ENCODE results near the gene SMU1. TPM values are rescaled to one million over a fixed set of nuclear protein-coding genes. Genes with fewer than 3 reads are reported as not detected.

The SMU1 gene
- total RNA-seq, 1 donor from 2014 or later, result 20.5 TPM

DNA sequence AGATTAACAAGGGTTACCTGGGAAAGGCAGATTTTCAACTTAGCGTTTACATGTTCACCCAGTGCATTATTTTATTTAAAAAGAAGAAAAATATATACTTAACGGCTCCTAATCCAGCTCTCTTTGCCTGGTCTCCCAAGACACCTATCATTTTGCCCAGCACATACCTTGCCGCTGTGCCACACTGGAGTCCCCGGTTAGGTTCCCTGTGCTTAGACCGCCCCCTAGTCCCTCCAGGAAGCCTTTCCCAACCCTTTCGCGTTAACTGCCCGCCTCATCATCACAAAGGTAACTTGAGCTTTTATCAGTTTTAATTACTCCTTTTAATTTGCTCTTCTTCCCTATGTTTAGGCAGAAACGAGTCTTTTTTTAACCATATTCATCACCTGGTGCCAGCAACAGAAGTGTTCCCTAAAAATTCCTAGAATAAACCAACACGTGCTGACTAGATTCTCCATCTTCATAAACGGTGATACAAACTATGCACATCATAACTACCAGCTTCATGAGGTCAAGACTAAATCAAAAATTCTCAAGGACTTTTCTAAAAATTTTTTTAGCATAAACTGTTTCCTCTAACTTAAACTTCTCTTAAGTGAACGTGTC lies 31.7 kb downstream of the SMU1 start:
- ATAC-seq (peak; percentile 65 to 69), DNase-seq (no peak)
- H3K4me1 ChIP-seq, result peaks cover 12% of the 10 kb centered on the region
- peaks cover 59% of the 10 kb centered on the region for H3K36me3 ChIP-seq
- TF ChIP-seq CTCF (IDR thresholded peaks at IDR 0.05), result peak; percentile 16
- H3K27ac ChIP-seq, result peak overlapping the region; percentile 90
- H3K9me3 ChIP-seq, result no peaks in the 10 kb centered on the region
- intact Hi-C loops (cut with DNase I), result no loop called here
- no peaks in the 10 kb centered on the region for H3K27me3 ChIP-seq (ENCODE audit: low read depth)
- peak overlapping the region; percentile 64 for H3K4me3 ChIP-seq

DNA sequence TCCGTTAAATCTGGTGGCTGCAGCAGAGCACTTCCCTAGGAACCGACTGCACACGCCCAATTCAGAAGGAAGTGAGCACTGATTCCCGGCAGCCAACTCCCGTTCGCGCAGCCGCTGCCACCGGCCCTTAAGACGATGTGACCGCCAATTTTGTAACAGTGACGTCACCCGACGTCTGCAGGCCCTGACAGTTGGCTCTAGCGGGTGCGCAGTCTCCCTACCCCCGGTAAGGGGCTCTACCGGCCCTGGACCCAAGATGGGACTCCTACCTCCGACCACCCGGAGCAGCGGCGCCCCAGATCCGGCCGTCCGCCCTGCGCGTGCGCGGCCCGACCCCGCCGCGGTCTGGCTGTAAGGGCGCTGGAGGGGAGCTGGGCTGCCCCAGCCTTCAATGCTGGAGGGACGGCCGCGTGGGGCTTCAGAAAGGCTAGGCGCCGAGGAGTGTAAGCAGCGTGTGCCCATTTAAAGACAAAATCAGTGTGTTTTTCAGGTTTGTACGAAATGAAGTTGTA lies 32.3 kb downstream of the SMU1 start:
- peaks cover 61% of the 10 kb centered on the region for H3K36me3 ChIP-seq
- no peaks in the 10 kb centered on the region for H3K27me3 ChIP-seq (ENCODE audit: low read depth)
- DNase-seq (peak; percentile 94), ATAC-seq (peak; percentile 95 to 96)
- intact Hi-C loops (cut with DNase I), result no loop called here
- H3K9me3 ChIP-seq, result no peaks in the 10 kb centered on the region
- H3K4me1 ChIP-seq, result peaks cover 12% of the 10 kb centered on the region
- H3K27ac ChIP-seq, result peak overlapping the region; percentile 90
- H3K4me3 ChIP-seq, result peak overlapping the region; percentile 64
- TF ChIP-seq CTCF (IDR thresholded peaks at IDR 0.05), result no peak

GRCh38 chr9:33043671-33044070 lies 32.8 kb downstream of the SMU1 start:
- Histone ChIP-seq H3K4me3 (peak overlapping the region; percentile 64), H3K27me3 (ENCODE audit: low read depth) (no peaks in the 10 kb centered on the region), H3K27ac (peak overlapping the region; percentile 90), H3K4me1 (peaks cover 12% of the 10 kb centered on the region), H3K9me3 (no peaks in the 10 kb centered on the region), H3K36me3 (peaks cover 61% of the 10 kb centered on the region)
- intact Hi-C loops (cut with DNase I), result no loop called here
- ATAC-seq (no peak), DNase-seq (no peak)
- no peak for TF ChIP-seq CTCF (IDR thresholded peaks at IDR 0.05)

- intact Hi-C loops (cut with DNase I), result no loop called here
- no peak overlapping the region for H3K4me3 ChIP-seq
- no peaks in the 10 kb centered on the region for H3K27me3 ChIP-seq (ENCODE audit: low read depth)
- H3K9me3 ChIP-seq, result no peaks in the 10 kb centered on the region
- no peak for DNase-seq
- peaks cover 61% of the 10 kb centered on the region for H3K36me3 ChIP-seq
- no peak for TF ChIP-seq CTCF (IDR thresholded peaks at IDR 0.05)
- peaks cover 12% of the 10 kb centered on the region for H3K4me1 ChIP-seq
- H3K27ac ChIP-seq, result no peak overlapping the region
- no peak for ATAC-seq
These were observed 34.0 kb downstream of the SMU1 start for GRCh38 chr9:33042473-33042872.

DNA sequence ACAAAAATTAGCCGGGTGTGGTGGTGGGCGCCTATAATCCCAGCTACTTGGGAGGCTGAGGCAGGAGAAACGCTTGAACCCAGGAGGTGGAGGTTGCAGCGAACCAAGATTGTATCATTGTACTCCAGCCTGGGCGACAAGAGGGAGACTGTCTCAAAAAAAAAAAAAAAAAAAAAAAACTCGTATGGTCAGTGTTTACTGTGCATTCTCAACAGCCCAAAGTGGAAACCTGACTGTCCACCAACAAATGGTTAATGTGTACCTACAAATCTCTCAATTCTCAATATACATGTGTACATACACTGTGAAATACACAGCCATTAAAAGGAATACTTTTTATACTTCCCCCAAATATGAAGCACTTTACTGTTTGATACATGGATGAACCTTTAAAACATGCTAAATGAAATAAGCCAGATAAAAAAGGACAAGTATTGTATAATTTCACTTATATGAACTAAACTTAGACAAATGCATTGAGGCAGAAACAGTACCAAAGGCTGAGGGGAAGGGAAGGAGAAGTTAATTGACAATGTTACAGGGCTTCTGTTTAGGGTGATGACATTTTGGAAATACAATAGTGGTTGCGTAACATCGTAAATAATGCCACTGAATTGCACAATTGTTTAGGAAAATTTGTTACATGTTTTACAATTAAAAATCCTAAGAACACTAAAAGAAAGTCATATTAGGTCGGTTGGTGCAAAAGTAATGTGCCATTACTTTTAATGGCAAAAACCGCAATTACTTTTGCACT lies 34.9 kb downstream of the SMU1 start:
- no peaks in the 10 kb centered on the region for H3K27me3 ChIP-seq (ENCODE audit: low read depth)
- ATAC-seq (no peak), DNase-seq (no peak)
- H3K36me3 ChIP-seq, result peaks cover 61% of the 10 kb centered on the region
- H3K27ac ChIP-seq, result no peak overlapping the region
- TF ChIP-seq CTCF (IDR thresholded peaks at IDR 0.05), result no peak
- H3K4me3 ChIP-seq, result no peak overlapping the region
- H3K4me1 ChIP-seq, result peaks cover 12% of the 10 kb centered on the region
- intact Hi-C loops (cut with DNase I), result no loop called here
- no peaks in the 10 kb centered on the region for H3K9me3 ChIP-seq
